ENCODE measurements around the gene DPY19L1.

DNA sequence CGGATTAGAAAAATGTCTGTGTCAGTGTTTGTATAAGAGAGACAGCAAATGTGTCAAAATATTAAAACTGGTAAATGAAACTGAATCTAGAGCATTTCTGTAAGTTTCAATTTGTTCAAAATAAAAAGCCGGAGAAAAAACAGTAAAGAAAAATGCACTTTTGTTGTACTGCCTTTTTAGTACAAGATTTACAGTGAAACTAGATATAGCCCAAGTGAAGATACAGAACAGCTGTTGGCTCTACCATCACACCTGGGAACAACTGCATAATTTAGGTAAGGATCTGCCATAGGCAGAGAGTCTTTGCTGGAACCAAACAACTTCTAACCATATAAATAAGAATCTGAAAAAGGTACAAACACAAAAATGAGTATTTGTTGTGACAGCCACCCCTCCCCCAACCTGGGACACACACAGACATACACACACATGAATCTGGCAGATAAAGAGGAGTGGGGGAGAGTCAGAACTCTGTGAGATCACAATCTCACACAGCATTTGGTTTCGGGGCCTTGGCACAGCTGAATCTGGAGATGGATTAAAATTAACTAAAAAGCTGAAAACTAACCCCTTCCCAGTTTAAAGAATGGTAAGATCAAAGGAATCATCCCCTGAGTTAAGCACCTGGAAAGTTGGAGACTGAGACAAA lies 54.8 kb downstream of the DPY19L1 start:
- no peak for TF ChIP-seq POLR2A (IDR thresholded peaks at IDR 0.05; ENCODE audit: low read length)
- no peak for TF ChIP-seq GATA1 (IDR thresholded peaks at IDR 0.05; ENCODE audit: low read depth, low read length)
